Measurements from ENCODE around the gene CDC37.

DNA sequence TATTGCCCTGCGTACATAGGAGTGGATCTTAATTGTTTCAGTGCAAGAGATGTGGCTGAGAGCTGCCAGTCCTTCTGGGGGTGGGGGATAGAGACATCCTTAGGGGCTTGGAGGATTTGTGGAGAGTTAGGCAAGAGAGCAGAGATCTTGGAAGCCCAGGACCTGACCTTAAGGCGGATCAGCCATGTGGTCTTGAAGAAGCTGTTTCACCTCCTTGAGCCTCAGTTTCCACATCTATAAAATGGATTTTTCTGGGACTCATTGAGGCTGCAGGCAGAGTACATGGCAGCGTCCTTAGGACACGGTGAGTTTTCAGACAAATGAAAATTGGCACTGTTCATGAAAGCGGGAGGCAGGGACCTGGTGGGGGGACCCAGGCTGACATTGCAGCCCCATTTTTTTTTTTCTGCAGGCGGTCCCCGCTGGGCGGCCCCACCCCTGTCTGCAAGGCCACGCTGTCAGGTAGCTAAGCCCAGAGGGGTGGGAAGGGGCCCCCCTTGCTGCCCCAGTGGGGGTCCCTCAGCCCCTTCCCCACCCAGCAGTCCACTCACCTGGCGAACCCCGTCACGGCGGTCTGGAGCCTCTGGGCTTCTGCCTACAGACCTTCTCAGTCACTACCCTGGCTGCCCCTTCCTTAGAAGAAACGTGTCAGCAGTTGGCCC is 47.0 kb upstream of the CDC37 start:
- TF ChIP-seq EZH2phosphoT487 (IDR thresholded peaks at IDR 0.05) (no peak), EZH2 (IDR thresholded peaks at IDR 0.05) (no peak)
- TF ChIP-seq, protein P1, sequence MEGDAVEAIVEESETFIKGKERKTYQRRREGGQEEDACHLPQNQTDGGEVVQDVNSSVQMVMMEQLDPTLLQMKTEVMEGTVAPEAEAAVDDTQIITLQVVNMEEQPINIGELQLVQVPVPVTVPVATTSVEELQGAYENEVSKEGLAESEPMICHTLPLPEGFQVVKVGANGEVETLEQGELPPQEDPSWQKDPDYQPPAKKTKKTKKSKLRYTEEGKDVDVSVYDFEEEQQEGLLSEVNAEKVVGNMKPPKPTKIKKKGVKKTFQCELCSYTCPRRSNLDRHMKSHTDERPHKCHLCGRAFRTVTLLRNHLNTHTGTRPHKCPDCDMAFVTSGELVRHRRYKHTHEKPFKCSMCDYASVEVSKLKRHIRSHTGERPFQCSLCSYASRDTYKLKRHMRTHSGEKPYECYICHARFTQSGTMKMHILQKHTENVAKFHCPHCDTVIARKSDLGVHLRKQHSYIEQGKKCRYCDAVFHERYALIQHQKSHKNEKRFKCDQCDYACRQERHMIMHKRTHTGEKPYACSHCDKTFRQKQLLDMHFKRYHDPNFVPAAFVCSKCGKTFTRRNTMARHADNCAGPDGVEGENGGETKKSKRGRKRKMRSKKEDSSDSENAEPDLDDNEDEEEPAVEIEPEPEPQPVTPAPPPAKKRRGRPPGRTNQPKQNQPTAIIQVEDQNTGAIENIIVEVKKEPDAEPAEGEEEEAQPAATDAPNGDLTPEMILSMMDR (IDR thresholded peaks at IDR 0.05): no peak

All from neural progenitor cell (in vitro differentiated cells).